ENCODE data around the gene PALLD.

DNA sequence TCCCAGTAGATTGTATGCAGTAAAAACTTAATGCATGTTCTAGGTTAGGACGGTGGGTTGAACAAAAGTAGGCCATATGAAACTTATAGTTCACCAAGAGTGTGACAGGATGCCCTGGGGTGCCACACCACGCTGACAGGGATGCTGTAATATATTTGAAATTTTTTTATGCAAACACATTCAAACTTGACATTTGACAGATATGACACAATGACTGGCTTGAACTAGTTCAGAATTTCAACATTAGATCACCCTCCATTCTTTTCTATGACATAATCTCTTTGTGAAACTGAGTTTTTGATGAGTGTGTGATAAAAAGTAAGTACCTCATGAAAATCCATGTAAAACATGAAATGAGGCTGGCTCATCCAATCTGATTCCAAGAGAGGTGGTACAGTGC is 198.4 kb downstream of the PALLD start:
- no peak for TF ChIP-seq GATA2 (IDR thresholded peaks at IDR 0.05; ENCODE audit: low read depth, low read length)
- no peak for TF ChIP-seq GATA3 (IDR thresholded peaks at IDR 0.05; ENCODE audit: low read depth, low read length)
